Inflammatory macrophage treated with lipopolysaccharide for 1 hour (primary cell): ENCODE measurements around the gene SMCHD1.
"Not testable (repeated sequence)": the region's sequence is repeated elsewhere in the genome, so short reads cannot be mapped to it uniquely, and the experiment has no call there.

Experiments used
- DNase-seq, 2 donors: peaks; one replicate each; pipeline ENCODE4 v3.0.0-alpha.2; 2020 to 2022

SMCHD1 gene

GRCh38 chr18:2657788-2658458, 2.4 kb downstream of the SMCHD1 start:
- DNase-seq = peak; percentile 71 to 77

- not testable (repeated sequence) for DNase-seq
Observed at GRCh38 chr18:2660849-2661248, 5.3 kb downstream of the SMCHD1 start.

GRCh38 chr18:2662288-2662687, 6.8 kb downstream of the SMCHD1 start:
- not testable (repeated sequence) for DNase-seq

GRCh38 chr18:2662990-2663389, 7.5 kb downstream of the SMCHD1 start:
- no peak for DNase-seq

GRCh38 chr18:2672410-2672809, 16.9 kb downstream of the SMCHD1 start:
- no peak for DNase-seq

- DNase-seq = no peak
Observed at GRCh38 chr18:2672872-2673271, 17.3 kb downstream of the SMCHD1 start.

- DNase-seq = not testable (repeated sequence)
Observed at GRCh38 chr18:2678933-2679332, 23.4 kb downstream of the SMCHD1 start.

GRCh38 chr18:2680216-2680792, 24.8 kb downstream of the SMCHD1 start:
- no peak for DNase-seq

- no peak for DNase-seq
Observed at GRCh38 chr18:2681993-2682603, 26.6 kb downstream of the SMCHD1 start.

GRCh38 chr18:2683055-2683454, 27.5 kb downstream of the SMCHD1 start:
- peak; percentile 13 to 47 for DNase-seq

- DNase-seq = no peak
Observed at GRCh38 chr18:2686349-2686968, 30.9 kb downstream of the SMCHD1 start.

- no peak for DNase-seq
Observed at GRCh38 chr18:2687390-2688001, 32.0 kb downstream of the SMCHD1 start.

GRCh38 chr18:2692508-2692907, 37.0 kb downstream of the SMCHD1 start:
- no peak for DNase-seq

- DNase-seq = no peak
Observed at GRCh38 chr18:2697184-2697583, 41.7 kb downstream of the SMCHD1 start.

- DNase-seq = no peak
Observed at GRCh38 chr18:2699001-2699400, 43.5 kb downstream of the SMCHD1 start.

- DNase-seq = no peak
Observed at GRCh38 chr18:2704541-2704940, 49.0 kb downstream of the SMCHD1 start.

GRCh38 chr18:2706903-2707302, 51.4 kb downstream of the SMCHD1 start:
- DNase-seq = no peak

- no peak for DNase-seq
Observed at GRCh38 chr18:2707551-2708168, 52.1 kb downstream of the SMCHD1 start.

- no peak for DNase-seq
Observed at GRCh38 chr18:2709316-2709715, 53.8 kb downstream of the SMCHD1 start.

- DNase-seq = no peak
Observed at GRCh38 chr18:2714140-2714539, 58.6 kb downstream of the SMCHD1 start.

- no peak for DNase-seq
Observed at GRCh38 chr18:2715990-2716389, 60.5 kb downstream of the SMCHD1 start.

GRCh38 chr18:2716394-2717326, 61.1 kb downstream of the SMCHD1 start:
- no peak for DNase-seq
